ENCODE results near the gene HS3ST2. TPM values are rescaled to one million over a fixed set of nuclear protein-coding genes. Genes with fewer than 3 reads are reported as not detected.
A peak's percentile ranks its signal among the peaks of the same experiment; 100 is the strongest.

HS3ST2 gene
- total and polyA plus RNA-seq, 2 experiments from 2014 or later = 1.4 to 3.2 TPM

- DNase-seq (ENCODE audit: low spot score) = peak; percentile 48
Observed at GRCh38 chr16:22888791-22889190, 74.8 kb downstream of the HS3ST2 start.

GRCh38 chr16:22890976-22891375 lies 77.0 kb downstream of the HS3ST2 start:
- no peaks in the 10 kb centered on the region for H3K4me1 ChIP-seq (ENCODE audit: insufficient read depth)
- H4K20me1 ChIP-seq (replicated peaks; ENCODE audit: insufficient read depth) = no peaks in the 10 kb centered on the region
- H3K79me2 ChIP-seq (replicated peaks; ENCODE audit: insufficient read depth) = no peaks in the 10 kb centered on the region
- Mint-ChIP-seq H3K27ac (no peak overlapping the region), H3K9me3 (no peaks in the 10 kb centered on the region), H3K4me1 (peaks cover 4% of the 10 kb centered on the region; the same call in 1 of the 3 replicates), H3K36me3 (ENCODE audit: low read depth) (no peaks in the 10 kb centered on the region), H3K4me3 (no peak overlapping the region), H3K27me3 (ENCODE audit: insufficient read depth, low read depth, poor library complexity) (peaks cover 6% of the 10 kb centered on the region)
- no peak overlapping the region for H3K27ac ChIP-seq (ENCODE audit: low read depth)
- H3F3A ChIP-seq (replicated peaks; ENCODE audit: low read depth) = no peaks in the 10 kb centered on the region
- no peak overlapping the region for H2AFZ ChIP-seq
- H3K9me2 ChIP-seq (ENCODE audit: insufficient read depth) = no peaks in the 10 kb centered on the region
- H3K36me3 ChIP-seq (ENCODE audit: insufficient read depth) = no peaks in the 10 kb centered on the region
- DNase-seq (ENCODE audit: low spot score) = no peak
- ATAC-seq = no peak
- H3K4me3 ChIP-seq = no peak overlapping the region
- no peaks in the 10 kb centered on the region for H3K27me3 ChIP-seq (ENCODE audit: insufficient read depth)
- no peak overlapping the region for H3K4me2 ChIP-seq
- TF ChIP-seq REST (IDR thresholded peaks at IDR 0.05; ENCODE audit: unreplicated experiment) (no peak), JUNB (IDR thresholded peaks at IDR 0.05; ENCODE audit: unreplicated experiment) (no peak), CREB1 (CRISPR knock-in tag; IDR thresholded peaks at IDR 0.05; ENCODE audit: low read depth) (no peak), EZH2phosphoT487 (IDR thresholded peaks at IDR 0.05; ENCODE audit: unreplicated experiment) (no peak), EZH2 (IDR thresholded peaks at IDR 0.05; ENCODE audit: low read depth, unreplicated experiment) (no peak), NANOG (IDR thresholded peaks at IDR 0.05; ENCODE audit: borderline replicate concordance) (no peak)

More at GRCh38 chr16:22888791-22889190, 74.8 kb downstream of the HS3ST2 start:
- H3K4me3 Mint-ChIP-seq = no peak overlapping the region
- Histone ChIP-seq H3K4me1 (ENCODE audit: insufficient read depth) (peaks cover 5% of the 10 kb centered on the region; the same call in 1 of the 2 replicates), H2AFZ (no peak overlapping the region), H3K9me2 (ENCODE audit: insufficient read depth) (no peaks in the 10 kb centered on the region), H3K27ac (ENCODE audit: low read depth) (no peak overlapping the region), H3K79me2 (replicated peaks; ENCODE audit: insufficient read depth) (no peaks in the 10 kb centered on the region), H3K27me3 (ENCODE audit: insufficient read depth) (no peaks in the 10 kb centered on the region), H3K4me2 (no peak overlapping the region), H4K20me1 (replicated peaks; ENCODE audit: insufficient read depth) (no peaks in the 10 kb centered on the region; the same call in 1 of the 2 replicates), H3K36me3 (ENCODE audit: insufficient read depth) (no peaks in the 10 kb centered on the region), H3F3A (replicated peaks; ENCODE audit: low read depth) (no peaks in the 10 kb centered on the region), H3K4me3 (no peak overlapping the region)
- H3K4me1 Mint-ChIP-seq = peaks cover 16% of the 10 kb centered on the region; the same call in 2 of the 3 replicates
- peaks cover 7% of the 10 kb centered on the region for H3K27me3 Mint-ChIP-seq (ENCODE audit: insufficient read depth, low read depth, poor library complexity)
- TF ChIP-seq EZH2phosphoT487 (IDR thresholded peaks at IDR 0.05; ENCODE audit: unreplicated experiment) (no peak), NANOG (IDR thresholded peaks at IDR 0.05; ENCODE audit: borderline replicate concordance) (no peak), REST (IDR thresholded peaks at IDR 0.05; ENCODE audit: unreplicated experiment) (peak; percentile 72)
- no peaks in the 10 kb centered on the region for H3K36me3 Mint-ChIP-seq (ENCODE audit: low read depth)
- H3K9me3 Mint-ChIP-seq = no peaks in the 10 kb centered on the region
- no peak overlapping the region for H3K27ac Mint-ChIP-seq
- ATAC-seq = peak; percentile 34; the same call in 2 of the 3 replicates

Data from GM23338 (cell line).